ENCODE results near the gene PNLIPRP3.

GRCh38 chr10:116403740-116404250 is 23.9 kb upstream of the PNLIPRP3 start:
- TF ChIP-seq, protein P1, sequence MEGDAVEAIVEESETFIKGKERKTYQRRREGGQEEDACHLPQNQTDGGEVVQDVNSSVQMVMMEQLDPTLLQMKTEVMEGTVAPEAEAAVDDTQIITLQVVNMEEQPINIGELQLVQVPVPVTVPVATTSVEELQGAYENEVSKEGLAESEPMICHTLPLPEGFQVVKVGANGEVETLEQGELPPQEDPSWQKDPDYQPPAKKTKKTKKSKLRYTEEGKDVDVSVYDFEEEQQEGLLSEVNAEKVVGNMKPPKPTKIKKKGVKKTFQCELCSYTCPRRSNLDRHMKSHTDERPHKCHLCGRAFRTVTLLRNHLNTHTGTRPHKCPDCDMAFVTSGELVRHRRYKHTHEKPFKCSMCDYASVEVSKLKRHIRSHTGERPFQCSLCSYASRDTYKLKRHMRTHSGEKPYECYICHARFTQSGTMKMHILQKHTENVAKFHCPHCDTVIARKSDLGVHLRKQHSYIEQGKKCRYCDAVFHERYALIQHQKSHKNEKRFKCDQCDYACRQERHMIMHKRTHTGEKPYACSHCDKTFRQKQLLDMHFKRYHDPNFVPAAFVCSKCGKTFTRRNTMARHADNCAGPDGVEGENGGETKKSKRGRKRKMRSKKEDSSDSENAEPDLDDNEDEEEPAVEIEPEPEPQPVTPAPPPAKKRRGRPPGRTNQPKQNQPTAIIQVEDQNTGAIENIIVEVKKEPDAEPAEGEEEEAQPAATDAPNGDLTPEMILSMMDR (conservative IDR thresholded peaks at IDR 0.05 in 1 of 2, IDR thresholded peaks at IDR 0.05 in 1 of 2; ENCODE audit: low read depth in 1 of 2, low read length in 2 of 2): no peak
- no peak for TF ChIP-seq EZH2 (IDR thresholded peaks at IDR 0.05; ENCODE audit: low read length, missing control alignments)

Measured in fibroblast of lung (primary cell).